ENCODE results near the gene LRP2.
A peak's percentile ranks its signal among the peaks of the same experiment; 100 is the strongest.
"Not testable (repeated sequence)": the region's sequence is repeated elsewhere in the genome, so short reads cannot be mapped to it uniquely, and the experiment has no call there.

LRP2 gene

GRCh38 chr2:169172151-169172735 lies 190.1 kb downstream of the LRP2 start:
- DNase-seq, result no peak

- no peak for DNase-seq
These were observed 196.5 kb downstream of the LRP2 start for GRCh38 chr2:169165791-169166190.

- DNase-seq, result no peak
These were observed 198.0 kb downstream of the LRP2 start for GRCh38 chr2:169164311-169164710.

- DNase-seq, result no peak
These were observed 199.7 kb downstream of the LRP2 start for GRCh38 chr2:169162613-169163012.

- no peak for DNase-seq
These were observed 201.3 kb downstream of the LRP2 start for GRCh38 chr2:169160926-169161481.

GRCh38 chr2:169159686-169160085 lies 202.6 kb downstream of the LRP2 start:
- DNase-seq, result no peak

GRCh38 chr2:169158874-169159273 lies 203.5 kb downstream of the LRP2 start:
- no peak for DNase-seq

- no peak for DNase-seq
These were observed 216.1 kb downstream of the LRP2 start for GRCh38 chr2:169146220-169146619.

DNA sequence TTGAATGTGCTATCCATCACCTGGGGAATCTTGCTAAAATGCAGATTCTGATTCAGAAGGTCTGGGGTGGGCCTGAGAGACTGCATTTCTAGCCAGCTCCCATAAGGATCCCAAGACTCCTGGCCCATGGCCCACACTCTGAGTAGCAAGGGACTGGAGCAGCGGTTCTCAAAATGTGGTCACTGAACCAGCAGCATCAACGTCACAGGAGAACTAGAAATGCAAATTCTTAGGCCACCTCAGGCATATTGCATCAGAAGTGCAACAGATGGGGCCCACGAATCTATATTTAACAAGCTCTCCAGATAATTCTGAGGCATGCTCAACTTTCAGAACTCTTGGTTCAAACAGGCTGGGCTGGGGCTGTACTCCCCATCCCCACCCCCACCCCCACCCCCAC lies 218.3 kb downstream of the LRP2 start:
- DNase-seq, result no peak

GRCh38 chr2:169141713-169142352 lies 220.5 kb downstream of the LRP2 start:
- peak; percentile 77 for DNase-seq

GRCh38 chr2:169139993-169140767 lies 222.2 kb downstream of the LRP2 start:
- DNase-seq, result no peak

DNA sequence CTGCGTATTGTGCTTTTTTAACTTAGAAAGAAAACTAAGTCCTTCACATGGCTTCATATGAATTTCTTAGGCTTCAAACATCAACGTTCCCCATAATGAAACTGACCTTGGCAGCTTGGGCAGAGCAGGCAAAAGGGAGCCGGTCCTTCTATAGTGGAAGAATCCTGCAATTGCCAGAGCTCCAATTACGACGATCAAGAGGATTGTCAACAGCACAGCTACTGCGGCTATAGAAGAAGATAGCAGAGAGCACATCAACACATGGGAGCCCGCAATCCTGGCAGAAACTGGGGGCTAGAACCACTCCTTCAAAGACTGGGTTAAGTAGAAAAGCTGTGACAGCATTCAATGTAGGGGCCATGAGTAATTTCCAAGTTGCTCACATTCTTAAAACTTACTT lies 223.2 kb downstream of the LRP2 start:
- no peak for DNase-seq

DNA sequence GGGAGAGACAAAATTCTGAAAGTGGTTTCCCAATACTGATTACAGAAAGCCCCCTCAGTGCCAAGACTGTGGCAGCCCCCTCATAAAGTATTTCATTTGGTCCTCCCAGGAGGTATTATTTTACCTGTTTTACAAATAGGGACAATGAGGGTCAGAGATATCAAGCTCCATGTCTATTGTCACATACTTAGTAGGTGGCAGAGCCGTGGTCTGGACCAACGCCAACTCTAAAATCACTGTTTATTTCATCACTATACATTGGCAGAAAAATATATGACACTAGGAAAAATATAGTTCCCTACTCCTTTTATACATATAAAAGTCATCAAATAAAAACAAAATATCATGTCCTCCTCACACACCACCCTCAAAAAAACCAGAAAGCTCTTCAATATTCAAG lies 224.4 kb downstream of the LRP2 start:
- DNase-seq, result no peak

DNA sequence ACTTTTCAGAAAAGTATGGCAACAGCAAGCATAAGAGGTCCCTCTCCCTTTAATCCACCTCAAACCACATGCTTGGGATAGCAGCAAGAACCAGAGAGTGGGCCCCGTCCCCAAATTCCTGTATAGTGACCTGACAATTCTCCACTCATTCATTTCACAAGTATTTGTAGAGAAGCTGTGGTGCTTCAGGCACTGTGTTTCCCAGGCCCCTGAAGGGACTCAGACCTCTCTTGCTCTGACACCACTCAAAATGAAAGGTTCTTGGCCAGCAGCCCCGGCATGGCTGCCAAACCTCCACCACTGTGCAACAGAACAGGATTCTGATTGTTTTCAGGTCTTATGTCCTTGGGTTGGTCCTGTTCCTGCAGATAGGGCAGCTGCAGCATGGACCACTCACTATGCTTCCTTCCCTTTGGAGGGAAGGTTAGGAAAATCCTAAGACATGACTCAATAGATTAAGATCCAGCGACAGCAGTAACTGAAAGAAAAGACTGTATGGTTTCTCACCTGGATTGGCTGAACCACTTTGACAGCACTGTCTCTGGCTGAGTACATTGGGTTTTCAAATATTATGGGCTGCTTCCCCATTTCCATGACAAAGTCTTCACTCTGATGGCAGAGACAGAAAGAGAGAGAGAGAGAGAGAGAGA lies 225.3 kb downstream of the LRP2 start:
- no peak for DNase-seq

- not testable (repeated sequence) for DNase-seq
These were observed 225.9 kb downstream of the LRP2 start for GRCh38 chr2:169136428-169136827.

DNA sequence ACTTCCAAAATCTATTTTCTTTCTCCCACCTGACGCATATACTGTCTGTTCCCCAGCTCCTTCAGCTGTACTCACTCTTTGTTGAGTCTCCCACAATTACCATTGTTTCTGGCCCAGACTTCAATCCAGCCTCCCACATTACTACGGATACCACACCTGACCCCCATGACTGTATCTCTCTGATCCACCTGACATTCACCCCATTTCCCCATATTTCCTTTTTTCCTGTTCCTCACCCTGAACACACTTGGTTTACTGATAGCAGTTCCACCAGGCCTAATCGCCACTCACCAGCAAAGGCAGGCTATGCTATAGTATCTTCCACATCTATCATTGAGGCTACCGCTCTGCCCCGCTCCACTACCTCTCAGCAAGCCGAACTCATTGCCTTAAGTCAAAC lies 228.1 kb downstream of the LRP2 start:
- not testable (repeated sequence) for DNase-seq

GRCh38 chr2:169131587-169132512 lies 230.5 kb downstream of the LRP2 start:
- no peak for DNase-seq

- DNase-seq, result no peak
These were observed 232.6 kb downstream of the LRP2 start for GRCh38 chr2:169129703-169130243.

- DNase-seq, result no peak
These were observed 242.5 kb downstream of the LRP2 start for GRCh38 chr2:169119851-169120250.

- no peak for DNase-seq
These were observed 243.1 kb downstream of the LRP2 start for GRCh38 chr2:169119123-169119760.

GRCh38 chr2:169118060-169118459 lies 244.3 kb downstream of the LRP2 start:
- DNase-seq, result no peak
